SW480 (cell line): ENCODE results near the gene RGS6.

Source experiments
- DNase-seq: peaks from one replicate; pipeline ENCODE4 v3.0.0-alpha.2; 2016; ENCODE audit warnings: low spot score

Gene RGS6

GRCh38 chr14:72554994-72555608 lies 622.9 kb downstream of the RGS6 start:
- no peak for DNase-seq

GRCh38 chr14:72555609-72556000 lies 623.4 kb downstream of the RGS6 start:
- no peak for DNase-seq

GRCh38 chr14:72557671-72558070 lies 625.4 kb downstream of the RGS6 start:
- no peak for DNase-seq

GRCh38 chr14:72558721-72559120 lies 626.5 kb downstream of the RGS6 start:
- DNase-seq: no peak

- DNase-seq: no peak
Observed at GRCh38 chr14:72559202-72559601, 627.0 kb downstream of the RGS6 start.

GRCh38 chr14:72559669-72560255 lies 627.5 kb downstream of the RGS6 start:
- DNase-seq: no peak

GRCh38 chr14:72560331-72560730 lies 628.1 kb downstream of the RGS6 start:
- no peak for DNase-seq

GRCh38 chr14:72560889-72561493 lies 628.8 kb downstream of the RGS6 start:
- DNase-seq: no peak

- no peak for DNase-seq
Observed at GRCh38 chr14:72562300-72562699, 630.1 kb downstream of the RGS6 start.

GRCh38 chr14:72563676-72564075 lies 631.4 kb downstream of the RGS6 start:
- DNase-seq: peak; percentile 27

- DNase-seq: no peak
Observed at GRCh38 chr14:72565149-72565559, 632.9 kb downstream of the RGS6 start.

- DNase-seq: no peak
Observed at GRCh38 chr14:72565917-72566316, 633.7 kb downstream of the RGS6 start.

GRCh38 chr14:72567226-72567625 lies 635.0 kb downstream of the RGS6 start:
- no peak for DNase-seq

GRCh38 chr14:72568296-72568992 lies 636.2 kb downstream of the RGS6 start:
- DNase-seq: no peak

GRCh38 chr14:72573725-72574417 lies 641.6 kb downstream of the RGS6 start:
- no peak for DNase-seq

- DNase-seq: no peak
Observed at GRCh38 chr14:72574715-72575114, 642.5 kb downstream of the RGS6 start.

- no peak for DNase-seq
Observed at GRCh38 chr14:72576258-72576657, 644.0 kb downstream of the RGS6 start.

- DNase-seq: no peak
Observed at GRCh38 chr14:72577521-72577920, 645.3 kb downstream of the RGS6 start.

- DNase-seq: no peak
Observed at GRCh38 chr14:72578514-72578913, 646.3 kb downstream of the RGS6 start.

- DNase-seq: no peak
Observed at GRCh38 chr14:72582582-72582981, 650.4 kb downstream of the RGS6 start.

- no peak for DNase-seq
Observed at GRCh38 chr14:72583316-72584272, 651.4 kb downstream of the RGS6 start.
